ENCODE data around the gene SPATA24. TPM values are rescaled to one million over a fixed set of nuclear protein-coding genes. Genes with fewer than 3 reads are reported as not detected.
A peak's percentile ranks its signal among the peaks of the same experiment; 100 is the strongest.

The SPATA24 gene
- total RNA-seq, 2 donors from 2014 or later = 18.9 TPM; not detected in 1

- H3K9me3 ChIP-seq = no peaks in the 10 kb centered on the region
- WGBS, 2 donors = 83 to 91% methylated on average over 5 to 7 of the region's 8 CpGs
- H3K36me3 ChIP-seq (replicated peaks in 1 of 2; ENCODE audit: insufficient read depth in 1 of 2, low read depth in 2 of 2) = no peaks in the 10 kb centered on the region
- DNase-seq (no peak), ATAC-seq (no peak)
- TF ChIP-seq CTCF (IDR thresholded peaks at IDR 0.05) (no peak), POLR2A (IDR thresholded peaks at IDR 0.05) (no peak)
- H3K4me3 ChIP-seq = no peak overlapping the region
- intact Hi-C loops (cut with DNase I) = no loop called here
- peaks cover 30% of the 10 kb centered on the region for H3K4me1 ChIP-seq
- H3K27me3 ChIP-seq = peaks cover 0 to 11% of the 10 kb centered on the region in 2 donors
- no peak overlapping the region for H3K27ac ChIP-seq
Observed at GRCh38 chr5:139395844-139396640, 7.8 kb downstream of the SPATA24 start.

- H3K36me3 ChIP-seq (replicated peaks in 1 of 2; ENCODE audit: insufficient read depth in 1 of 2, low read depth in 2 of 2) = no peaks in the 10 kb centered on the region
- no peaks in the 10 kb centered on the region for H3K9me3 ChIP-seq
- WGBS, 2 donors = 20 to 21% methylated on average over 4 to 66 of the region's 76 CpGs
- DNase-seq (no peak), ATAC-seq (peak; percentile 25)
- TF ChIP-seq POLR2A (IDR thresholded peaks at IDR 0.05) (no peak), CTCF (IDR thresholded peaks at IDR 0.05) (no peak)
- intact Hi-C loops (cut with DNase I) = no loop called here
- peaks cover 0 to 11% of the 10 kb centered on the region in 2 donors for H3K27me3 ChIP-seq
- H3K4me1 ChIP-seq = peaks cover 30% of the 10 kb centered on the region
- H3K27ac ChIP-seq = no peak within 1 kb of the TSS
- H3K4me3 ChIP-seq = no peak within 1 kb of the TSS
Observed at GRCh38 chr5:139394654-139395566, 9.0 kb downstream of the SPATA24 start, which contains the start of gene PROB1. PROB1 (minus strand) TSS chr5:139395104; CDS start chr5:139395081, 23 bp downstream.

- Histone ChIP-seq H3K4me1 (peaks cover 30% of the 10 kb centered on the region), H3K27me3 (peaks cover 0 to 11% of the 10 kb centered on the region in 2 donors), H3K27ac (no peak overlapping the region), H3K4me3 (no peak overlapping the region), H3K36me3 (replicated peaks in 1 of 2; ENCODE audit: insufficient read depth in 1 of 2, low read depth in 2 of 2) (no peaks in the 10 kb centered on the region), H3K9me3 (no peaks in the 10 kb centered on the region)
- intact Hi-C loops (cut with DNase I) = no loop called here
- ATAC-seq (peak; percentile 30), DNase-seq (peak in 1 of 4 donors; percentile 50)
- 5 to 12% methylated on average over 10 to 20 of the region's 62 CpGs for WGBS, 2 donors
- TF ChIP-seq POLR2A (IDR thresholded peaks at IDR 0.05) (no peak), CTCF (IDR thresholded peaks at IDR 0.05) (peak in 2 of 7 experiments; percentile 27 to 43)
Observed at GRCh38 chr5:139394123-139394653, 9.7 kb downstream of the SPATA24 start.

- peaks cover 0 to 11% of the 10 kb centered on the region in 2 donors for H3K27me3 ChIP-seq
- no peaks in the 10 kb centered on the region for H3K36me3 ChIP-seq (replicated peaks in 1 of 2; ENCODE audit: insufficient read depth in 1 of 2, low read depth in 2 of 2)
- no peak overlapping the region for H3K27ac ChIP-seq
- no peaks in the 10 kb centered on the region for H3K9me3 ChIP-seq
- H3K4me3 ChIP-seq = no peak overlapping the region
- peaks cover 30% of the 10 kb centered on the region for H3K4me1 ChIP-seq
- TF ChIP-seq CTCF (IDR thresholded peaks at IDR 0.05) (no peak), POLR2A (IDR thresholded peaks at IDR 0.05) (no peak)
- DNase-seq (no peak), ATAC-seq (no peak)
- 7 to 13% methylated on average over 20 to 49 of the region's 49 CpGs for WGBS, 2 donors
- intact Hi-C loops (cut with DNase I) = no loop called here
Observed at GRCh38 chr5:139393497-139394122, 10.3 kb downstream of the SPATA24 start.

Measured in body of pancreas (tissue), 4 donors.